Suprapubic skin (tissue), 4 donors: Measurements from ENCODE around the gene GPSM3. TPM values are rescaled to one million over a fixed set of nuclear protein-coding genes. Genes with fewer than 3 reads are reported as not detected.

Experiments
- DNase-seq, 2 donors: peaks; one replicate each; pipeline ENCODE4 v3.0.0-alpha.2; 2019; ENCODE audit warnings: low spot score in 2 of 2
- H3K27ac ChIP-seq: fragments of 200-600 bp; sonication (generic); one replicate; pipeline ENCODE4 v1.5.1; 2019
- H3K27me3 ChIP-seq: fragments of 200-600 bp; sonication (generic); one replicate; pipeline ENCODE4 v1.5.1; 2019
- H3K36me3 ChIP-seq: fragments of 200-600 bp; sonication (generic); one replicate; pipeline ENCODE4 v1.5.1; 2019
- H3K4me1 ChIP-seq: fragments of 200-600 bp; sonication (generic); one replicate; pipeline ENCODE4 v1.5.1; 2019
- H3K4me3 ChIP-seq: fragments of 200-600 bp; sonication (generic); one replicate; pipeline ENCODE4 v1.5.1; 2019; ENCODE audit warnings: mild to moderate bottlenecking
- H3K9me3 ChIP-seq: fragments of 200-600 bp; sonication (generic); one replicate; pipeline ENCODE4 v1.5.1; 2019
- CTCF ChIP-seq, 2 donors: fragments of 200-600 bp in 1 of 2; fragments of 450-650 bp in 1 of 2; sonication (generic) in 1 of 2; IDR thresholded peaks; one replicate each; pipeline ENCODE4 v1.5.1; 2016 to 2019; ENCODE audit warnings: antibody characterized with exemption in 2 of 2, mild to moderate bottlenecking in 1 of 2, moderate library complexity in 1 of 2
- EP300 ChIP-seq: sonication (generic); formaldehyde crosslinking; IDR thresholded peaks from one replicate; pipeline ENCODE4 v1.6.1; 2017; ENCODE audit warnings: antibody characterized with exemption
- POLR2A ChIP-seq, 2 donors: fragments of 450-650 bp; IDR thresholded peaks; one replicate each; pipeline ENCODE4 v1.6.1; 2017; ENCODE audit warnings: antibody characterized with exemption in 2 of 2, mild to moderate bottlenecking in 2 of 2, moderate library complexity in 2 of 2
- POLR2AphosphoS5 ChIP-seq, 3 donors: sonication (generic); formaldehyde crosslinking; IDR thresholded peaks; one replicate each; pipeline ENCODE4 v1.6.1; 2017; ENCODE audit warnings: antibody characterized with exemption in 3 of 3
- WGBS: methylation state at CpG from one replicate; pipeline ENCODE4 v1.1.5; 2018; 5-methylcytosine and 5-hydroxymethylcytosine counted together
- total RNA-seq, 4 donors: library from RNA; depleted of rRNA; stranded (reverse); fragments of >200 nt; gene quantifications; one replicate each; pipeline ENCODE4 v1.1.0, GENCODE V29; 2016

Gene GPSM3
- total RNA-seq, 4 donors from 2014 or later = 4.8 to 5.5 (median 5.1) TPM

- Histone ChIP-seq H3K27me3 (no peaks in the 10 kb centered on the region), H3K36me3 (no peaks in the 10 kb centered on the region), H3K4me1 (peaks cover 26% of the 10 kb centered on the region), H3K9me3 (no peaks in the 10 kb centered on the region), H3K4me3 (no peak overlapping the region), H3K27ac (no peak overlapping the region)
- no peak for DNase-seq
- WGBS = 55% methylated on average over 3 of the region's 3 CpGs
- no peak for TF ChIP-seq EP300
- TF ChIP-seq POLR2AphosphoS5 (IDR thresholded peaks at IDR 0.05) = no peak
- TF ChIP-seq POLR2A (IDR thresholded peaks at IDR 0.05) = no peak
- TF ChIP-seq CTCF (IDR thresholded peaks at IDR 0.05) = no peak
These were observed 5.9 kb upstream of the GPSM3 start for GRCh38 chr6:32198345-32198696.

- WGBS = 33% methylated on average over 22 of the region's 28 CpGs
These were observed 4.5 kb upstream of the GPSM3 start for GRCh38 chr6:32196682-32197616.

GRCh38 chr6:32195902-32196681 lies 3.6 kb upstream of the GPSM3 start:
- Histone ChIP-seq H3K4me3 (peak overlapping the region; percentile 88), H3K4me1 (peaks cover 46% of the 10 kb centered on the region), H3K27me3 (no peaks in the 10 kb centered on the region), H3K36me3 (no peaks in the 10 kb centered on the region), H3K27ac (peak overlapping the region; percentile 99), H3K9me3 (no peaks in the 10 kb centered on the region)
- DNase-seq = peak; percentile 96
- TF ChIP-seq POLR2A (IDR thresholded peaks at IDR 0.05) = peak; percentile 89 to 98
- peak; percentile 85 to 97 (median 97) for TF ChIP-seq POLR2AphosphoS5 (IDR thresholded peaks at IDR 0.05)
- no peak for TF ChIP-seq CTCF (IDR thresholded peaks at IDR 0.05)
- TF ChIP-seq EP300 = no peak
- WGBS = 3% methylated on average over 21 of the region's 58 CpGs

More at GRCh38 chr6:32196682-32197616, 4.5 kb upstream of the GPSM3 start:
- Histone ChIP-seq H3K4me3 (peak overlapping the region; percentile 88), H3K4me1 (peaks cover 38% of the 10 kb centered on the region), H3K27me3 (no peaks in the 10 kb centered on the region), H3K9me3 (no peaks in the 10 kb centered on the region), H3K27ac (peak overlapping the region; percentile 99), H3K36me3 (no peaks in the 10 kb centered on the region)
- TF ChIP-seq POLR2A (IDR thresholded peaks at IDR 0.05) (peak in 1 of 2 donors; percentile 7), POLR2AphosphoS5 (IDR thresholded peaks at IDR 0.05) (no peak)
- DNase-seq = no peak

- peaks cover 51% of the 10 kb centered on the region for H3K4me1 ChIP-seq
These were observed 3.1 kb upstream of the GPSM3 start for GRCh38 chr6:32195652-32195901.

More at GRCh38 chr6:32195652-32195901, 3.1 kb upstream of the GPSM3 start:
- Histone ChIP-seq H3K27me3 (no peaks in the 10 kb centered on the region), H3K9me3 (no peaks in the 10 kb centered on the region), H3K27ac (peak overlapping the region; percentile 99), H3K4me3 (peak overlapping the region; percentile 88), H3K36me3 (no peaks in the 10 kb centered on the region)
- WGBS = 0% methylated on average over 1 of the region's 25 CpGs
- peak; percentile 5 to 75 for TF ChIP-seq CTCF (IDR thresholded peaks at IDR 0.05)
- TF ChIP-seq POLR2AphosphoS5 (IDR thresholded peaks at IDR 0.05) = no peak
- peak; percentile 100 for DNase-seq
